G401.6 (cell line): ENCODE results near the gene GPR89A.
"Not testable (repeated sequence)": the region's sequence is repeated elsewhere in the genome, so short reads cannot be mapped to it uniquely, and the experiment has no call there.

ENCODE experiments used
- FAIRE-seq: peaks from 2 replicates; lab custom pipeline; 2012; peaks lifted over from hg19 to GRCh38; lab: Jason Lieb, UNC

The GPR89A gene

DNA sequence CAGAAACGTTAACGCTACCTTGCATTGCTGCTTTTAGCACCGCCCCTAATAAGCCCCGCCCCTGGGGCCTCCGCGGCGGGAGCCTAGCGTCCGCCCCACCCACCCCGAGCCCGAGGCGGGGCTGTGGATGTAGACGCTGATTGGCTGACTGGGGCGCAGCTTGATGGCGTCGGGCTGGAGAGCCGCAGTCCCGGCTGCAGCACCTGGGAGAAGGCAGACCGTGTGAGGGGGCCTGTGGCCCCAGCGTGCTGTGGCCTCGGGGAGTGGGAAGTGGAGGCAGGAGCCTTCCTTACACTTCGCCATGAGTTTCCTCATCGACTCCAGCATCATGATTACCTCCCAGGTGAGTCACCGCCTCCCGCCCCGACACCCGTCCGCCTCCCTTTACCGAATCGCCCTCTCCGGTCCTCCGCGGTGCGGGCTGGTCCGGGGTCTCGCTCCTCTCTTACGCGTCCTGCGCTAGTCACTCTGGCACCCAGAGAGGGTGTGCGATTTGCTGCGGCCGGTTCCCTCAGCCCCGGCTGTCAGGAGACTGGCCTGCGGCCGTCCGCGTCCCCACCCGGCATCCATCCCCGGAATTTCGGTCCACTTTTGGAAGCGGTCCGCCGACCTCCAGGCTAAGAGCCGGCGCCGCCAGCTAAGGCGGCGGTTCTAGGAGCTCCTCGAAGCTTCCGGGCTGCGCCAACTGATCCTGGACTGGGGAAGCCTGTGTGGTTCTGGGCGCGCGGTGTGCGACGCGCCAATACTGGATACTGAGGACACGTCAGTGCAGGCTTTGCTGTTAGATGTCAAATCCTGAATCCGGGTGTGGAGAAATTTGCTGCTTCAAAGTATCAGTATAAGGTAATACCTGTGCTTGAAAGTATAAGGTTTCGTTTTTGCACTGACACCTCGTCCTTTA, at the start of gene GPR89A:
Gene GPR89A, plus strand, starts transcription at position 156 of the 901 bp plus-strand sequence. Its CDS starts 146 bp downstream, at position 302.
- peak; percentile 98 for FAIRE-seq

DNA sequence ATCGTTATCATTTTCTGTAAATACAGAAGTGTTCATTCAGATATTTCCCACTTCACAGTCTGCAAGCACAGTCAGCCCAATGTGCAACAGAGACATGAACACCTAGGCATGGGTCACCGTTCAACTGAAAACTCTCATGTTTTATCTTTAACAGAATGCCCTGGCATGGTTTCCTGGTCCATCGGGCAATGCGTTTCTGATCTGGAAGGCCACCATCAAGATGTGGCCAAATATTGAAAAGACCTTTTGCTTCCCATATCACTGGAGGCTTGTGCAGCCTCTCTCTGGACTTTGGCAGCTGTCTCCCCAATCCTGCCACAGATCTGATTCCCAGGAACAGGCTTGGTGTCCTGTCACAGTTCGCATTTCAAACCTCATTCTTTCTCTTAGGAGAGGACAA, 21.0 kb upstream of the GPR89A start:
- not testable (repeated sequence) for FAIRE-seq

DNA sequence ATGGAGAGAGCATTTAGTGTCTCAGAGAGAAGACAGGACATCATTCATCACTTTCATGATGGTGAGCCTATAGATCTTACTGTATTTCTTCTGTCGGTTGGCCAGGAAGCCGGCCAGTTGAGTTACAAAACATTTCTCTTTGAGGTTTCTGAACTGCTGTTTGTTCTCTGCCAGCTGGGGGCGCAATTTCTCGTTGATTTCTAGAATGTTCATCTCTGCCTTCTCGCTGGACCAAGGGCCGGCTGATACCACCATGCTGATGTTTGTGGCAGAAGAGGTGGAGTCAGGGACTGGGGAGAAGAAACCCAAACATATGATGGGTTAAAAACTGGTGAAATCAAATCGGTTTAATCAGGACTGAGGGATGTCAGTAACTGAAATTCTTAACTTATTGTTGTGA, 17.0 kb upstream of the GPR89A start:
- FAIRE-seq, result not testable (repeated sequence)

DNA sequence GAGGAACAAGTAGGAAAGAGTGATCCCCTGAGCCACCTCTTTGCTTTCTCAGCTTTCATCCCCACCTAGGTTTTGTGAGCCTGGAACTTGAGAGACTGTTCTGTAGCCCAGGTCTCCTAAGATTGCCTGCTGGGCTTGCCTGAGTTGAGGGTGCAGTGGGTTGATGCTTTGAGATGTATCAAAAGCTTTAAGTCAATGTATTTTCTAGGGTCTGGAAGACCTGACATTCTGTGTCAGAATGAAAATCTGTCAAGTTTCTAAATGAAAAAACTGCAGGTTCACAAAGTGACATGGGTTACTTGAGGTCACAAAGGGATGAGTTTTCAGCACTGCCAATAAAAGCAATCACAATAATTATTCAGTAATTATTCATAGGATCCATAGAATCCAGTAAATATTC, 15.4 kb upstream of the GPR89A start:
- FAIRE-seq, result not testable (repeated sequence)

DNA sequence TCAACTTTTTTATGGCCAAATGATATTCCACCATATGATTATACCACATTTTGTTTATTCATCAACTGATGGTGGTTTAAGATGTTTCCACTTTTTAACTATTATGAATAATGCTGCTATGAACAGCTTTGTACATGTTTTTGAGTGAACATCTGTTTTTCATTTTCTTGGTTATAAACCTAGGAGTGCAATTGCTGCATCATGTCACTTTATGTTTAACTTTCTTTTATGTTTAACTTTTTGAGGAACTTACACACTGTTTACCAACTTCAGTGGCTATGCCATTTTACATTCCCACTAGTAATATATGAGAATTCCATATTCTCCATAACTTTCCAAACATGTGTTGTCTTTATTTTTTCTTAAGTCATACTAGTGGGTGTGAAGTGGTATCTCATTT, 12.4 kb upstream of the GPR89A start:
- FAIRE-seq, result not testable (repeated sequence)

DNA sequence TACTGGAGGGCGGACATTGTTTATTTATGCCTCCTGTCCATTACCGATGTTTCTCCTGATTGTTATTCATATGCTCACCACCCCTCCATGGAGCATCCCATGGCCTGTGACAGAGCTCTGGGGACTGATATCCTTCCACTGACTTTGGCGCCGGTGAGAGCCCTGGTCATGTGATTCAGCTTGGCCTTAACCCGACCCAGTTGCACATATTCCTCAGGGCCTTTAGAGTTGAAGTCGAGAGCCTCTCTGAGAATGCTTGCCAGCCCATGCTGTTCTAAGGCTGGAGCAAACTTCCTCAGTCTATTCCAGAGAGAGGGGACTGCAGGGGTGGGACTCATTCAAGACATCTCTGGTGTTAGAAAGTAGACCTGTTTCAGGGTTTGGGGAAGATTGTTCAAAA, 11.6 kb upstream of the GPR89A start:
- not testable (repeated sequence) for FAIRE-seq

DNA sequence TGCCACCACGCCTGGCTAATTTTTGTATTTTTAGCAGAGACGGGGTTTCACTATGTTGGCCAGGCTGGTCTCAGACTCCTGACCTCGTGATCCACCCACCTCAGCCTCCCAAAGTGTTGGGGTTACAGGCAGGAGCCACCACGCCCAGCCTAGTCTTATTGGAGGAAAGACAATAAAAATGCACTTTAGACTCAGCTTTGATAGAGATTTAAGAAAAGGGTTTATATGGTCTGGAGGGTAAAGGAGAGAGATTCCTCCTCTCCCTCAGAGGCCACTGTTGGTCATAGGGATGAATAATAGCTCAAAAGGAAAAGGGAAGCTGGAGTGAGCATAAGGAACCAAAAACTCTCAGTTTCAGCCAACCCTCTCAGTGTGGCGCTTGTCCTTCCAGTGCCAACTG, 8.4 kb upstream of the GPR89A start:
- not testable (repeated sequence) for FAIRE-seq

DNA sequence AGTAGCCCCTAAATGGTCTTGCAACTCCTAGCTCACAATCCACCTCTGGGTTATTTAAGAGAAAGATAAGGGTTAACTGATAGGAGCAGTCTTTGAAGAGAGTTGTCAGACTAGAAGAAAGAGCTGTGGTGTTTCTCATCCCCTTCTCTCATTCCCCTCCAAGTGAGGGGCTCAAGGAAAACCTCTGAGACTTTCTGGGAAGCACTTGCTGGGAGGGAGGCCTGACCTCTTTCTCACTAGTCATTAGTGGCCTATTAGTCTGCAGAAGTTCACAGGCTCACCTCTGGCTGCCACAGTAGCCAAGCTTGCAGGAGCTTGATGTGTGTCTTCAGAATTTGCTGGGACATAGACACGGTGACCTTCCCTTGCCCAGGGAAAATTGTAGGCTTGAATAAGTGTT, 6.2 kb upstream of the GPR89A start:
- no peak for FAIRE-seq

DNA sequence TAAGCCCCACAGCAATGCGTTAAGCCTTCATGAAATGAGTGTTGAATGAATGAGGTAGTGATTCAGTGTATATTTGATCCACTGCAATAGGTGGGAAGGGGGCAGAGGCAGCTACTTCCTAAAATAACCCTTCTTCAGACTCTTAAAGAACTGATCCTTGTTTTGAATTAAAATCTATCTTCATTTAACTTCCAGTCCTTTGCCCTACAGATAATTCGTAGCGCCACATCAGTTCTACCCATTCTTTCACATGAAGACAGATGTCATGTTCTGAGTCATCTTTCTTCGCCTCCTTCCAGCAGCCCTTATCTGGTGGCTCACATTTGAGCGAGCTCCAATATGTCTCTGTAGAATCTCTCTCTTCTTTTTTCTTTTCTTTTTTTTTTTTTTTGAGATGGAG, 948 bp upstream of the GPR89A start:
- not testable (repeated sequence) for FAIRE-seq

DNA sequence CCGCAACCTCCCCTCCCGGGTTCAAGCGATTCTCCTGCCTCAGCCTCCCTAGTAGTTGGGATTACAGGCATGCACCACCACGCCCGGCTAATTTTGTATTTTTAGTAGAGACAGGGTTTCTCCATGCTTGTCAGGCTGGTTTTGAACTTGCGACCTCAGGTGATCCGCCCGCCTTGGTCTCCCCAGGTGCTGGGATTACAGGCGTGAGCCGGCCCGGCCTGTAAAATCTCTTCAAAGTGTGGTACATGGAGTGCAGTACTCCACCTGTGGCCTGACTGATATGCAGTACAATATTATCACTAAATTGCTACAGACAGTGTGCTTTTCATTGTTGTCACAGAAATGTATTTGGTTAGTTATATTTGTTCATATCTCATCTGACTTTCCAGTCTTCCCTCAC, 499 bp upstream of the GPR89A start:
- not testable (repeated sequence) for FAIRE-seq

DNA sequence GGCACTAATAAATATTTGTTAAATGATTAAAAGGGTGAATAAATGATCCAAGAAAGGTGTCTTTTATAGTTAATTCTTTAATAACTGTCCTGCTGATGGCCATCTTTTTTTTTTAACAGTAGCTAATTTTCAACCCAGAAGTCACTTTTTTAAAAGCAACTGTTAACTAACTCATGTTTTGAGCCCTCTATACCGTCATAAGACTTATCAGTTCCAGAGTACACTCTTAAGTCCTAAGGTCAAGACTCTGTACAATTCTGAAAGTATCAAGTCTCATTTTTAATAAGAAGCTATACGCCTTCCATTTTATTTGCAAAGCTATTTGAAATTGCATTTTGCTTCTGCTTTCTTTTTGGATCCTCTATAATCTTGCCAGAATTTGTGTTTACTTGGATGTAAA, 3.0 kb downstream of the GPR89A start:
- not testable (repeated sequence) for FAIRE-seq

DNA sequence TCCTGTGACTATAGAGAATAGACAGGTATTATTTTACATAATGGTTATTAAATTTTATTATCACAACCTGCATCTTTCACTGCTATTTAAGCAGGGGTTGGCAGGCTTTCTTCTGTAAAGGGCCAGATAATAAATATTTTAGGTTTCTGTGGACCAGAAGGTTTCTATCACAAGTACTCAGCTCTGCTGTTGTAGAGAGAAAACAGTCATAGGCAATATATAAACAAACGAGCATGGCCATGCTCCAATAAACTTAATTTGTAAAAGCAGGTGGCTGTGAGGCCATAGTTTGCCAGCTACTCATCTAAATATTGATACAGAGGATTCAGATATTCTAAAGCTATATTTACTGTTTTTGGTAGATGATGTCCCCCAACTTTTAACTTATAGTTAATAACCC, 12.3 kb downstream of the GPR89A start:
- not testable (repeated sequence) for FAIRE-seq

DNA sequence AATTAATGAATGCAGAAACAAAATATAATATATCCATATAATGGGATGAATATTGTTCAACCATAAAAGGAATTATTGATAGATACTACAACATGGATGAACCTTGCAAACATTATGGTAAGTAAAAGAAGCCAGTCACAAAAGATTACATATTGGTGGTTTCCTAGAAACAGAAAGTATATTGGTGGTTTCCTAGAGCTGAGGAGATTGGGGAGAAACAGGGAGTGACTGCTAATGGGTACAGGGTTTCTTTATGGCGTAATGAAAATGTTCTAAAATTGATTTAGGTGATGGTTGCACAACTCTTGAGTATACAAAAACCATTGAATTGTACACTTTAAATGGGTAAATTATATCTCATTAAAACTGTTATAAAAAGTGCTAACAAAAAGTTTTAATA, 14.4 kb downstream of the GPR89A start:
- FAIRE-seq, result not testable (repeated sequence)

DNA sequence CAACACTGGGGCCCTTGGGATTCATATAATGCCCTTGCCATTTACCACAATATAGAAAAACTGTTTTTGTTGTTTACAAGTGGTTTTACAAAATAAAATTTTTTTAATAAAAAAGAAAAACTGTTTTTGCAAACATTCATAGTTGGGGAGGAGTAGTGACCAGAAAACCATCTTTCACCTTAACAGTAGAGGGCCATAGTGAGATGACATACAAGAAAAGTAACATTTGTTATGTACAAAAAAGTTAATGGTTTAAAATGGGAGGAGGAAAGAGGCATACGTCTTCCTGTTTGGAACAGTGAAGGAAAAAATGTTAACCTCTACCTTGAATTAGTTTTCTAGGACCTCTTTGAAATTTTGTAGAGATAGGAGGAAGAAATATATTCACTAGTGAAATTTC, 28.4 kb downstream of the GPR89A start:
- FAIRE-seq, result not testable (repeated sequence)

DNA sequence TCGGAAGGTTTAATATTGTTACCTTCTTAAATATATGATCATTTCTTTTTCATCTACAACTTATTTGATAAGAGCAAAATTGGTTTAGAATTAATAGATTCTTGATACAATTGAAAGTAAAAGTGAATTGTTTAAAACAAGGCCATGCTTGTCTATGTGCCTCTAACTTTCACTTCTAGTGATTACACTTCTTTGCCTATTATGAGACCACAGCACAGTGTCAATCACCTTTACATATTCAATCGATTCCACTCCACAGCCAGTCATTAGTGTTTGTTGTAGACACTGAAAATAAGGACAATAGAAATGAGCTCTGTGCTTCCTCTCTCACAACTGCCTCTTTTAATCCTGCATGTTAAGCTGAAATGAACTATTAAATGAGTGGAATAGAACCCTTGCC, 34.1 kb downstream of the GPR89A start:
- FAIRE-seq, result not testable (repeated sequence)

DNA sequence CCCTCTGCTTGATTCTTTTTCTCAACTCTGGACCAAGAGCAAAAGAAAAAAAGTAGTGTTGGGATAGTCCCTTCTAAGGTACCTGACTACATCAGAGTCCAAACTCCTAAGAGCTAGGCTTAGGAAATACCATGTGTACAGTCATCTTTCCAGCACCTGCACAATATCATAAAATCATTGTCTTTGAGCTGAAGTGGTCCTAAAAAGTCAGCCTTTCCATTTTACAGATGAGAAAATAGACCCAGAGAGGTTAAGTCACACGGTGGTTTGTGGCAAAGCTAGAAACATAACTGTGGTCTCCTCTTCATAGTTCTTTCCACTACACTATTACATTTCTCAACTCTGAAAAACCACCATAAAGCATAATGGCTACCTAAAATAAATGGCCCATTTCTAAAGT, 36.2 kb downstream of the GPR89A start:
- not testable (repeated sequence) for FAIRE-seq

DNA sequence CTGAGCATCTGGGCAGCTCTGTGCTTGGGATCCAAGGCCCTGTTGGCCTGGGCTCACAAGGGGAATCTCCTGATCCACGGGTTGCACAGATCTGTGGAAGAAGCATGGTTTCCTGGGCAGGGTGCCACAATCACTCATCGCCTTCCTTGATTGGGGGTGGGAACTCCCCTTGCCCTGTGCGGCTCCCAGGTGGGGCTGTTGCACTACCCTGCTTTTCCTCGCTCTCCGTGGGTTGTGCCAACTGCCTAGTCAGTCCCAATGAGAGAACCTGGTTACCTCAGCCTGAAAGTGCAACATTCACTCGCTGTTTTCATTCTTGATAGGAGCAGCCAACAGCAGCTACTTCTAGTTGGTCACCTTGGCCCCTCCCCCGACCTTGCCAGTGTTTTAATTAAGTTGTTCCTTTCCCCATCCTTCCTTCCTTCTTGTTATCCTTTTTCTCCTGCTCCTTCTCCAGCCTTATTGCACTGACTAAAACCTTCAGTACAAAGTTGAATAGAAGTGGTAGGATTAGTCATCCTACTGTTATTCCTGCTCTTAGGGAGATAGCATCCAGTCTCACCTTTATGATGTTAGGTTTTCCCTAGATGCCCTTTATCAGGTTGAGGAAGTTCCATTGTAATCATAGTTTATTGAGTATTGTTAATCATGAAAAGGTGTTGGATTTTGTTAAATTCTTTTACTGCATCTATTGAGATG, 48.6 kb downstream of the GPR89A start:
- not testable (repeated sequence) for FAIRE-seq

DNA sequence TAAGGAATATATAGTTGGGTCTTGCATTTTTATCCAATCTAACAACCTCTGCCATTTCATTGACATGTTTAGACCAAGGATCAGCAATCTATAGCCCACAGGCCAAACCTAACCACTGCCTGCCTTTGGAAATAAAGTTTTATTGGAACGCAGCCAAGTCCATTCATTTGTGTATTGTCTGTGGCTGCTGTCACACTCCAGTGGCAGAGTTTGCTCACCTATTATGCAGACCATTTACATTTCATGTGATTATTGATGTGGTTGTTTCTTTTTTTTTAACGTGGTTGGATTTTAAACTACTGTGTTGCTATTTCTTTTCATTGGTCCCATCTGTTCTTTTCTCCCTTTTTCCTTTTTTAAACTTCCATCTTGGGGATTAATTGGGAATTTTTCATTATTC, 54.7 kb downstream of the GPR89A start:
- FAIRE-seq, result not testable (repeated sequence)

DNA sequence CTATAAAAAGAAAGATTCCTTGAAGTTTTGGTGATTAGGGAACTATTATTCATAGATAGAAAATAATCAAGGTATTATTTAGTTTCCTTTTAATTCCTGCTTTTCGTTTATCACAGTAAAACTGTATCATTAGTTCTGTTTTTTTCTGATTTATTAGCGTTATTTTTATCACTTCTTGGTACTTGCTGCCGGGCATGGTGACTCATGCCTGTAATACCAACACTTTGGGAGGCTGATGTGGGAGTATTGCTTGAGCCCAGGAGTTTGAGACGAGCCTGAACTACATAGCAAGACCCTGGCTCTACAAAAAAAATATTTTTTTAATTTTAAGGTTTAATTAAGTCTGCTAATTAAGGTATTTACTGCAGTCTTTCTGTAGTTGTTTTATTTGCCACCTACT, 57.2 kb downstream of the GPR89A start:
- FAIRE-seq, result not testable (repeated sequence)

DNA sequence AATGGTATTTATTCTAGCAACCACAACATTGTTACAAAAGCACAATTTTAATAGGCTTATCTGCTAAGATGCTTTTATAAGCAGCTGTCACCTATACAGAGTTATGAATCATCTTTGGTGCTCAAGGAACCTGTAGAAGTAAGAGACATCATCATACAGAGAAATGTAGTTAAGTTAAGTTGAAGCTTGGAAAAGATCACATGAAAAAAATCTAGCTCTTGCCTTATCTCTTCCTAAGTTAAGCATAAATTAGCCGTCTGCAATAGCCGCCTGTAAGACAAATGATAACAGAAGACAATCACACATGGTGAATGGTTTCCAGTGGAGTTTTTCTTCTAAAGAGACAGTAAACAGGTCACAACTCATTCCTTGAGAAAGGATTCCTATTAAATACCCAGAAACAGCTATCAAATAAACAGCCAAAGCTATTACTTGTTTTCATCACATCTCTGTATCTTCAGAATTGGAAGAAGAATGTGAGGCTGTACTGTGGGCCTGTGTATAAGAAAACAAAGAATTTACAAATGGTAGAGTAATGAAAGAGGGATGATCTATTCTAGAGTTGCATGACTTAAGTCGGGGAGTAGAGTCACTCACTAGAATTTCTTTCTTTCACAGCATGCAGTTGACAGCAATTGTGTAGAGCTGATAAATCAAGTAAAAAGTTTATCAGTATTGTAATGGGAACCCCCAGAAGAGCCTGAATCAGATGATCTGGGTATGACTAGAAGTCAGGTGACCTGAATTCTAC, 63.4 kb downstream of the GPR89A start:
- FAIRE-seq, result not testable (repeated sequence)

DNA sequence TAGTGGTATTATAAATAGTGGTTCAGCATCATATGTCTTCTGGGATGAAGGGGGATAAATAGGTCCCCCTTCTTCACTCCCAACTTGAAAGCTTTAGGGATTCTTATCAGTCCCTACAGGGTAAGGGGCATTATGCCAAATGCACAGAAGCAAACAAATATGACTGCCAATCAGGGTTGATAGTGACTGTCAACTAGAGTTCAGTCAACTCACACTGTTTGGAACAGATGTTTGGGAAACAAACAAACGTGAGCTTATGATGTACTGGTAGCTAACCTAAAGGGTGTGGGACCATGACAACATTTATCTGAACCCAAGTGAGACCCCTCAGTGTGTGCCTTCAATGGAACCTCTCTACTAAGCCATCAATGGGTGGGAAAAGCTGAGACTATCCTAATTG, 65.4 kb downstream of the GPR89A start:
- not testable (repeated sequence) for FAIRE-seq

DNA sequence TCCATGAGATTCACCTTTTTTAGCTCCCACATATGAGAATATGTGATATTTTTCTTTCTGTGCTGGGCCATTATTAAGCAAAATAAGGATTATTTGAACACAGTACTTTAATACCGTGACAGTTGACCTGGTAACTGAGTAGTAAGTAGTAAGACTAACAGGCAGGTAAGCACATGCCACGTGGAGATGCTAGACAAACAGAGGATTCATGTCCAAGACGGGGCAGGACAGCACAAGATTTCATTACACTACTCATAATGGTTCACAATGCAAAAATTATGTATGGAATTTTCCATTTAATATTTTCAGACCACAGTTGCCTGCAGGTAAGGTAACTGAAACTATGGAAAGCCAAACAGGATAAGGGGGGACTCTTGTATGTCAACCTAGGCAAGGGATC, 77.1 kb downstream of the GPR89A start:
- not testable (repeated sequence) for FAIRE-seq

DNA sequence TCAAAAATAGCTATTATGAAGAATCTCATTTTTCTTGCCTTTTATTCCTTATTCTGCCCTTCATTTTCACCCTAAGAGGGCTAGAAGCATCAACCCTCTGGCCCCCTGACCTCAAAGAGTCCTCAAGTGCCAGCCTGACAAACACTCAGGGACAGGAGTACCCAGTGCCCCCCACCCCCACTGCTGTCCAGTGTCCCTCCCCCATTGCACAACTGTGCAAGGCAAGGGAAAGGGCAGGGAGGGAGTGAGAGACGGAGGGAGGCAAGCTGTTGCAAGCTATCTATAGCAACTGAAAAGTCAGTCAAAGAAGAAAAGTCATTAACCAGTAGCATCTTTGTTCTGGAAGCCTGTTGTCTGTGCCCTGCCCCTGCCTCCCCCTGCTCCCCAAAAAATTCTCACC, 78.3 kb downstream of the GPR89A start:
- FAIRE-seq, result not testable (repeated sequence)
